Measurements from ENCODE around the gene ARHGAP36. TPM values are rescaled to one million over a fixed set of nuclear protein-coding genes. Genes with fewer than 3 reads are reported as not detected.
A peak's percentile ranks its signal among the peaks of the same experiment; 100 is the strongest.

Gene ARHGAP36
- total RNA-seq, 1 donor: not detected

DNA sequence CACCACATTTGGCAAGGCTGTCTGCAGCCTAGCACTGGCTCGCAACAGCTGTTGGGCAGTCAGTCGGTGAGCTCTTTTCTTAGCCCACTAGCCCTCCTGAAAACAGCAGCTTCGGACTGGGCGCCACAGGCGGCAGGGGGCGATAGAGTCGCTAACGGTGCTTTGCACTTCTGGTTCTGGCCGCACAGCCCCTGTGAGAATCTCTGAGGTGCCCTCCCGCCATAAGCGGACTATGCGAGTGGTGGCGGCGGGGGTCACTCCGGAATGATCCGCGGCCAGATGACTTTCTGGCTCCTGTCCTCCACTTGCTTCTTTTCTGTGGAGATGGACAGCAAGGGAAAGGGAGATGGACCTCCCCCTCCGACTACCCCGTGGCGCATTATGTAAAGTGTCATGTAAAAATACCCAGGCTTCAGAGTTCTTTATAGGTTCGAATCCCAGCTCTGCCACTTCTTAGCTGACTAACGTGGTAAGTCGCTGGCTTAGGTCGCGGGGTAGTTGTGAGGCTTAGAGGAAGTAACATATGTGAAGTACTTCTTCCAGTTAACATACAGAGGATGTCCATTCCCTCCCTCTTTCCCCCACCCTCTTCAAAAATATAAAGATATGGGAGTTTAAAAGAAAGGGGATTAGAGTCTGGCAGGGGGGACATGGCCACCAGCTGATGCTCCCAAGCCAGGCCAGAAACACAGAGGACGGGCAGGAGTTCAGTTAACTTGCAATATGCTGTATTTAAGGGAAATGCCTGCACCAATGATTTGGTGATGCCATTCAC is 11.0 kb downstream of the ARHGAP36 start:
- Histone ChIP-seq H2AFZ (ENCODE audit: low read length) (no peak overlapping the region), H4K20me1 (ENCODE audit: insufficient read depth, low read length) (no peaks in the 10 kb centered on the region), H3K27ac (ENCODE audit: low read depth, low read length) (no peak overlapping the region), H3K4me3 (ENCODE audit: insufficient read depth, low read length) (no peak overlapping the region), H3K4me2 (ENCODE audit: insufficient read depth, low read length) (no peak overlapping the region), H3K36me3 (ENCODE audit: insufficient read depth, low read length) (no peaks in the 10 kb centered on the region), H3K79me2 (ENCODE audit: insufficient read depth, low read length) (no peaks in the 10 kb centered on the region), H3K9me3 (ENCODE audit: low read depth, low read length) (no peaks in the 10 kb centered on the region), H3K4me1 (ENCODE audit: insufficient read depth, low read length) (no peaks in the 10 kb centered on the region), H3K27me3 (ENCODE audit: insufficient read depth, low read length) (peaks cover 34% of the 10 kb centered on the region)
- TF ChIP-seq CTCF (IDR thresholded peaks at IDR 0.05; ENCODE audit: extremely low read depth, low read depth, low read length): peak; percentile 26
- peak; percentile 88 for DNase-seq (ENCODE audit: insufficient read length, low spot score, missing footprints)

- no peak for TF ChIP-seq CTCF (IDR thresholded peaks at IDR 0.05; ENCODE audit: extremely low read depth, low read depth, low read length)
- no peak for DNase-seq (ENCODE audit: insufficient read length, low spot score, missing footprints)
- Histone ChIP-seq H3K27me3 (ENCODE audit: insufficient read depth, low read length) (peaks cover 16% of the 10 kb centered on the region), H3K4me1 (ENCODE audit: insufficient read depth, low read length) (no peaks in the 10 kb centered on the region), H3K4me3 (ENCODE audit: insufficient read depth, low read length) (no peak overlapping the region), H3K36me3 (ENCODE audit: insufficient read depth, low read length) (no peaks in the 10 kb centered on the region), H3K9me3 (ENCODE audit: low read depth, low read length) (no peaks in the 10 kb centered on the region), H3K27ac (ENCODE audit: low read depth, low read length) (no peak overlapping the region), H2AFZ (ENCODE audit: low read length) (no peak overlapping the region), H4K20me1 (ENCODE audit: insufficient read depth, low read length) (no peaks in the 10 kb centered on the region), H3K4me2 (ENCODE audit: insufficient read depth, low read length) (no peak overlapping the region), H3K79me2 (ENCODE audit: insufficient read depth, low read length) (no peaks in the 10 kb centered on the region)
These were observed 14.9 kb downstream of the ARHGAP36 start for GRCh38 chrX:131072871-131073571.

- no peak overlapping the region for H3K27ac ChIP-seq (ENCODE audit: low read depth, low read length)
- no peaks in the 10 kb centered on the region for H3K36me3 ChIP-seq (ENCODE audit: insufficient read depth, low read length)
- H3K4me1 ChIP-seq (ENCODE audit: insufficient read depth, low read length): no peaks in the 10 kb centered on the region
- H3K9me3 ChIP-seq (ENCODE audit: low read depth, low read length): no peaks in the 10 kb centered on the region
- no peak overlapping the region for H3K4me3 ChIP-seq (ENCODE audit: insufficient read depth, low read length)
- peaks cover 16% of the 10 kb centered on the region for H3K27me3 ChIP-seq (ENCODE audit: insufficient read depth, low read length)
- no peak for TF ChIP-seq CTCF (IDR thresholded peaks at IDR 0.05; ENCODE audit: extremely low read depth, low read depth, low read length)
- H3K79me2 ChIP-seq (ENCODE audit: insufficient read depth, low read length): no peaks in the 10 kb centered on the region
- no peak for DNase-seq (ENCODE audit: insufficient read length, low spot score, missing footprints)
- no peak overlapping the region for H2AFZ ChIP-seq (ENCODE audit: low read length)
- H3K4me2 ChIP-seq (ENCODE audit: insufficient read depth, low read length): no peak overlapping the region
- H4K20me1 ChIP-seq (ENCODE audit: insufficient read depth, low read length): no peaks in the 10 kb centered on the region
These were observed 15.5 kb downstream of the ARHGAP36 start for GRCh38 chrX:131073607-131074006.

All from osteoblast (primary cell).